GM12891 (cell line): ENCODE data around the gene ODAD3.
"Not testable (repeated sequence)": the region's sequence is repeated elsewhere in the genome, so short reads cannot be mapped to it uniquely, and the experiment has no call there.

Experiments used
- DNase-seq: peaks from one replicate; pipeline ENCODE4 v3.0.0; 2011; ENCODE audit warnings: low spot score; ENCODE audit not compliant: insufficient read length
- FAIRE-seq: peaks from 2 replicates; lab custom pipeline; 2011; peaks lifted over from hg19 to GRCh38; lab: Jason Lieb, UNC
- PAX5 ChIP-seq: IDR thresholded peaks from 2 replicates; pipeline ENCODE4 v1.6.1; 2011; ENCODE audit warnings: low read length, moderate library complexity, mild to moderate bottlenecking; ENCODE audit not compliant: insufficient read depth, severe bottlenecking
- POLR2A ChIP-seq: IDR thresholded peaks from 2 replicates; pipeline ENCODE4 v1.6.1; 2011; ENCODE audit warnings: low read depth, low read length, control low read depth
- POLR2AphosphoS5 ChIP-seq: IDR thresholded peaks from 2 replicates; pipeline ENCODE4 v1.6.1; 2011; ENCODE audit warnings: low read depth, low read length, control low read depth
- POU2F2 ChIP-seq: IDR thresholded peaks from 2 replicates; pipeline ENCODE4 v1.6.1; 2011; ENCODE audit warnings: low read depth, mild to moderate bottlenecking, control low read depth, low read length, moderate library complexity
- SPI1 ChIP-seq: IDR thresholded peaks from 2 replicates; pipeline ENCODE4 v1.6.1; 2011; ENCODE audit warnings: low read depth, low read length, control low read depth
- TAF1 ChIP-seq: IDR thresholded peaks from 2 replicates; pipeline ENCODE4 v1.6.1; 2011; ENCODE audit warnings: low read depth, low read length, control low read depth

The ODAD3 gene

GRCh38 chr19:11478167-11479089 is 43.5 kb upstream of the ODAD3 start:
- FAIRE-seq: no peak
- TF ChIP-seq POLR2AphosphoS5: no peak
- peak; percentile 83 for TF ChIP-seq SPI1
- DNase-seq: no peak

DNA sequence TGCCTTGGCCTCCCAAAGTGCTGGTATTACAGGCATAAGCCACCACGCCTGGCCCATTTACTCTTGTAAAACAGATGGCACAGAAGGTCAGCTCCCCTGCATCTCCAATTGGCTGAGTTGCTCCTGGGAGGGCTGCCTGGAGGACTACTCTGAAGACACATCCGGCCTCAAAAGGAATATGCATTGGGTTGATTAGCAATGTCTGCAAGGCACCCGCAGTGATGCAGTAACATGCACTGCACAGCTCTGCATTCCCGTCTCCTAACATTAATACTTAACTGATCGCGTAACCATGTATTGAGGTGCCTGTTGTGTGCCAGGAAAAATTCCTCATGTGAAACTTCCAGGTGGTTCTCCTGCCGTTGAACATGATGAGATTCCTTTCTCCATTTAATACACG is 40.9 kb upstream of the ODAD3 start:
- no peak for DNase-seq
- TF ChIP-seq POLR2AphosphoS5 (no peak), POLR2A (no peak), POU2F2 (no peak), SPI1 (no peak), TAF1 (no peak), PAX5 (no peak)
- no peak for FAIRE-seq

DNA sequence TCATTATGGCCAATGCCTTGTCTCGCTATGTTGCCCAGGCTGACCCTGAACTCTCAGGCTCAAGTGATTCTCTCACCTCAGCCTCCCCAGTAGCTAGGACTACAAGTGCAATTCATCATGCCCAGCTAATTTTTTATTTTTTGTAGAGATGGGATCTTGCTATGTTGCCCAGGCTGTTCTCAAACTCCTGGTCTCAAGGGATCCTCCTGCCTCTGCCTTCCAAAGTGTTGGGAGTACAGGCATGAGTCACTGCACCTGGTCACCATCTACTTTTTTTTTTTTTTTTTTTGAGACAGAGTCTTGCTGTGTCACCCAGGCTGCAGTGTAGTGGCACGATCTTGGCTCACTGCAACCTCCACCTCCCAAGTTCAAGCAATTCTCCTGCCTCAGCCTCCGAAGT is 40.4 kb upstream of the ODAD3 start:
- DNase-seq, FAIRE-seq: not testable (repeated sequence)

DNA sequence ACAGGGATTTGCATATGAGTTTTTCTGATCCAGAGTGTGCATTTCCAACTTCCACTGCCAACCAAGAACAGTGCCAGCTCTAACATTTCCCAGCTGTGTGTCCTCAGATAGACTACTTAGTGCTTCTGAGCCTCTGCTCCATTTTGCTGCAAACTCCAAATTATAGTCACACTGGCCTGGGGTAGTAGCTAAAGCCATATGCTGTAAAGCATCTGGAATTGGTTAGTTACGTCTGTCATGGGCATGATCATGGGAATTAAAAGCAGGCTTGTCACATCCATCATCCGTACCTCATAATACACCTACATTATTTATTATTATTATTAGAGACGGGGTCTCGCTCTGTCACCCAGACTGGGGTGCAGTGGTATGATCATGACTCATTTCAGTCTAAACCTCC is 38.8 kb upstream of the ODAD3 start:
- TF ChIP-seq POLR2AphosphoS5: no peak
- no peak for TF ChIP-seq TAF1
- TF ChIP-seq PAX5: no peak
- TF ChIP-seq SPI1: no peak
- TF ChIP-seq POLR2A: no peak
- TF ChIP-seq POU2F2: no peak
- DNase-seq: no peak
- no peak for FAIRE-seq

DNA sequence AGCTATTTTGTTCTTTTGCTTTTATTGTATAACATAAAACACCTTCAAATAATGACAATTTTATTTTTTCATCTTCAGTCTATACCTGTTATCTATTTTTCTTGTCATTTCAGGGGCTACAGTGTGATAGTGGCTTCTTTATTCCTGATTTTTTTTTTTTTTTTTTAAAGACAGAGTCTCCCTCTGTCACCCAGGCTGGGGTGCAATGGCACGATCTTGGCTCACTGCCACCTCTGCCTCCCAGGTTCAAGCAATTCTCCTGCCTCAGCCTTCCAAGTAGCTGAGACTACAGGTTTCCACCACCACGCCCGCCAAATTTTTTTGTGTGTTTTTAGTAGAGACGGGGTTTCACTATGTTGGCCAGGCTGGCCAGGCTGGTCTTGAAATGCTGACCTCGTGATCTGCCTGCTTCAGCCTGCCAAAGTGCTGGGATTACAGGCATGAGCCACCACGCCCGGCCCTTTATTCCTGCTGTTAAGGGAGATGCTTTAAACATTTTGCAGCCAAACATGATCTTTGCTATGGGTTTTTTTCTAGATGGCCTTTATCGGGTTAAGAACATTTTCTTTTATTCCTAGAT is 33.4 kb upstream of the ODAD3 start:
- FAIRE-seq, DNase-seq: not testable (repeated sequence)

DNA sequence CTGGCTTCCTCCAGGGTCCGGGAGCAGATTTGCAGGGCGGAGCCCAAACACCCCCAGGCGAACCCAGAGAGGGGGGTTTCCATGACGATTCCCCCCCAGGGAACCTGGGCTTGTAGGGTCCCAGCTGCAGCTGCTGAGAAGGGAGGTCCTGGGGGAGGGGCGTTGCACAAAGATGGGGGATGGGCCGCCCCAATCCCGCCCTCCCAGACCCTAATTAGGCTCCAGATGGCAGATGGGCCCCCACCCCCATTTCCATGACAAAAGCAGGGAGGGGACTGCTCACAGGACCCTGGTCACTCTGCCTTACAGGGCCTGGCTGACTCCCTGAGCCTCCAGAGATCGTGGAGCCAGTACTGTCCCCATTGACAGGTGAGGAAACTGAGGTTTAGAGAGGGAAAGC is 30.7 kb upstream of the ODAD3 start:
- peak; percentile 1 for DNase-seq
- TF ChIP-seq POU2F2 (no peak), SPI1 (no peak), POLR2AphosphoS5 (no peak), TAF1 (no peak), POLR2A (no peak), PAX5 (no peak)
- FAIRE-seq: no peak

DNA sequence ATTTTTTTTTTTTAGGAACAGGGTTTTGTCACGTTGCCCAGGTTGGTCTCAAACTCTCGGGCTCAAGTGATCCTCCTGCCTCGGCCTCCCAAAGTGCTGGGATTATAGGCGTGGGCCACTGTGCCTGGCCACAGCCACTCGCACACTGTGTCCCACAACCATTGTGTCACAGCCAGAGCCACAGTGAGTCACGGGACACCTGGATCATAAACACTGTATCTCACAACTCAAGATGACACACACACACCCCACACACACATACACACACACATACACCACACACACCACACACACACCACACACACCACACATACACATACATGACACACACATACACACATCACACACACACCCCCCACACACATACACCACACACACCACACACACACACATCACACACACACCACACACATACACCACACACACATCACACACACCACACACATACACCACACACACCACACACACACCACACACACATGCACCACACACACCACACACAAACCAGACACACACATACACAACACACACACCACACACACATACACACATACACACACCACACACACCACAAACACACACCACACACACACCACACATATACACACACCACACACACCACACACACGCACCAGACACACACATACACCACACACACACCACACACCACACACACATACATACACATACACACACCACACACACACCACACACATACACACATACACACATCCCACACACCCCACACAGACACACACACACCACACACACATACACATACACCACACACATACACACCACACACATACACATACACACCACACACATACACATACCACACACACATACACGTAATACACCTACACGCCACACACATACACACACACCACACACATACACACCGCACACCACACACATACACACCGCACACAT is 29.7 kb upstream of the ODAD3 start:
- TF ChIP-seq SPI1 (no peak), TAF1 (no peak), POLR2A (no peak), POLR2AphosphoS5 (no peak), POU2F2 (no peak), PAX5 (no peak)
- FAIRE-seq (peak; percentile 98), DNase-seq (no peak)

GRCh38 chr19:11463391-11463790 is 28.5 kb upstream of the ODAD3 start:
- FAIRE-seq (no peak), DNase-seq (peak; percentile 7)
- no peak for TF ChIP-seq SPI1
- no peak for TF ChIP-seq POLR2A
- TF ChIP-seq TAF1: no peak
- no peak for TF ChIP-seq POU2F2
- TF ChIP-seq POLR2AphosphoS5: no peak
- no peak for TF ChIP-seq PAX5

DNA sequence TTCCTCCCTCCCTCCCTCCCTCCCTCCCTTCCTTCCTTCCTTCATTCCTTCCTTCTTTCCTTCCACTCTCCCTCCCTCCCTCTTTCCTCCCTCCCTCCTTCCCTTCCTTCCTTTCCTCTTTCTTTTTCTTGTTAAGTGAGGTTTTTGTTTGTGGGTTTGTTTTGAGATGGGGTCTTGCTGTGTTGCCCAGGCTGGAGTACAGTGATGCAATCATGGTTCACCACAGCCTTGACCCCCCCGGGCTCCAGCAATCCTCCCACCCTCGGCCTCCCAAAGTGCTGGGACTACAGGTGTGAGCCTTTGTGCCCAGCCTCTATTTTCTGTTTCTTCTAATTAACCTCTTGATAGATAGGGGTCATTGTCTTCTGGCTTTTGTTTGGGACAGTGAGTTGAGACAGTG is 26.5 kb upstream of the ODAD3 start:
- no peak for DNase-seq
- TF ChIP-seq POLR2A (no peak), SPI1 (no peak), POU2F2 (no peak), TAF1 (no peak), PAX5 (no peak), POLR2AphosphoS5 (no peak)
- FAIRE-seq: no peak
